ENCODE measurements around the gene MGLL.

MGLL gene

DNA sequence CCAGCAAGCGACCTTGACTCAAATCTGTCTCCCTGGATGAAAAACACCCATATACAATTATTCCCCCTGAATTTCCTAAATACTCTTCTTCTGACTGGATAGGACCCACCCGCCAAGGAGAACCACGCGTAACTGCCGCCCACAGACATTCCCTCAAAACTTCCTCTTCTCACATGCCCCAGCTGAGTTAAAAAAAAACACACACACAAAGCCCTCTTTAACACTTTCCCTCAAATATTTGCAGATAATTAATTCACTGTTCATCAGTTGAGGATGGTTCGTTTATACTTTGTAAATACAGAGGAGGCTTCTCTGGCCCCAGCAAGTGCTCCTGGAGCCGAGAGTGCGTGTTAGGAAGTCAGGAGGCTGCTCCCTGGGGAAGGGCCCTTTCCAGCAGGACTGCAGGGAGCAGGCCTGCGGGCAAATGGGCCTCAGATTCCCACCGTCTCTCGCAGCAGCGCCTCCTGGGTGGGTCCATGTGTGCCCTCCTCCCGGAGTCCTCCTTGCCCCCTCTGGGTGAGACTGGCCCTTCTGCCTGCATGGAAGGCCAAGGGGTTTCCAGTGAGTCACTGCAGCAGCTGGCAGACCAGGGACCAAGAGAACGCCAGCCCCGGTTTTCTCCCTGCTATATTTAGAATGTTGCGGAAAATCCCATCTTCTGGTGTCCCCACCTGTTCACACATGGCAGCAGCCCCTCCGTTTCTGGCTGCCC is 46.8 kb downstream of the MGLL start:
- no peak for DNase-seq (ENCODE audit: low read depth in 1 of 2, low spot score in 1 of 2)

GRCh38 chr3:127774647-127775046 is 47.7 kb downstream of the MGLL start:
- DNase-seq (ENCODE audit: low read depth in 1 of 2, low spot score in 1 of 2), result no peak

DNA sequence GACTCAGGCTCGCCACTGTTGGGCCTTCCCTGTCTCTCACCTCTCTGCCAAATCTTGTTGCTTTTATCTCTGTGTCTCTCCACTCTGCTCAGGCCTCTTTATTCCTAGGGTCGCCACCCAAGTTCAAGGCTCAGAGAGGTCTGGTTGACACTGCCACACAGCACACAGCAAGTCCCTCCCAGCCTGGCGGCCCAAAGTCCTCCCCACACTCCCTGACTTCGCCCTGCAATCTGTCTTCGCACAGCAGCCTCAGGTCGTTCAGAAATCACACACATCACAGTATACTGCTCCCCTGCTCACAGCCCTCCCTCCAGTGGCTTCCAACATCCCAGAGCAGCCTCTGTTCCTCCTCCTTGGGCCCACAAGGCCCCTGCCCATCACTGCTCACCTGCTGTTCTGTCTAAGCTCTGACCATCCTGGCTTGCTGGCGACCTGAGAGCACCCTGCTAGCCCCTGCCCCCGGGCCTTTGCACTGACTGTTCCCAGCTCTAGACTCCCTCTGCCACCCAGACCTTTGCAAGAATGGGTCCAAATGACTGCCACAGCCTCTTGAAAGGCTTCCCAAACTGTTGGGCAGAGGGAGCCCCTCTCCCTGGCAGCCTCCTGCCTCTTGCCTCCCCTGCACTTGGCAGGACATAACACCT is 48.4 kb downstream of the MGLL start:
- no peak for DNase-seq (ENCODE audit: low read depth in 1 of 2, low spot score in 1 of 2)

DNA sequence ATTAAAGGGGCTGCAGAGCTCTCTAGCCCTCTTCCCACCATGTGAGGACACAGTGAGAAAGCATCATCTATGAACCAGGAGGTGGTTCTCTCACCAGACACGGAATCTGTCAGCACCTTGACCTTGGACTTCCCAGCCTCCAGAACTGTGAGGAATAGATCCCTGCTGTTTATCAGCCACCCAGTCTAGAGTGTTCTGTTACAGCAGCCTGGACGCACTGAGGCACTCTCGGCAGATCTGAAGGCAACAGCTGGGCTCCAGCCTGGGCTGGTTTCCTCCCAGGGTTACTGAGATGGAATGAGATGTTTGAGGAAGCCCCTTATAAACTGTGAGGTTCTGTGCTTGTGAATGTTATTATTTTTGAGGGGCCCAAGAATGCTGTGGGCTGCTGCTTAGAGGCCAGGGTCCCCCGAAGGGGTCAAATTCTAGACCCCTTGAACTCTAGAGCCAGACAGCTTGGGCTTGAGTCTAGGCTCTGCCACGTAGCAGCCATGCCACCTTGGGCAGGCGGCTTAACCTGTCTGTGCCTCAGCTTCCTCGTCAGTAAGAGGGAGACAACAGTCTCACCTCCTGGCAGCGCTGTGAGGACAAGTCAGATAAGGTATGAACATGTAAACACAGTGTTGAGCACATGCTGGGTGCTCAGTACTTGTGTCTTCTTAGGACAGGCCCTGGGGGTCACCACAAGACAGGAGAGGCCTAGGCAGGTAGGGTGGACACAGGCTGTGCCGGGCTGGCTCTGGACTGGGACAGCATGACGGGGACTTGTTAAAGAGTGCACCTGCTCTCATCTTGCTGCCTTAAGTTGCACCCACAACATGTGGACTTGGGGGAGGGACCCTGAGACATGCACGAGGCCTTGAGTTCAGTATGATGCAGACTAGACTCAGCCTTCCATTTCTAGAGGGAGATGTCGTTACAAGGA is 49.2 kb downstream of the MGLL start:
- DNase-seq (ENCODE audit: low read depth in 1 of 2, low spot score in 1 of 2), result no peak

GRCh38 chr3:127772273-127772672 is 50.0 kb downstream of the MGLL start:
- no peak for DNase-seq (ENCODE audit: low read depth in 1 of 2, low spot score in 1 of 2)

- DNase-seq (ENCODE audit: low read depth in 1 of 2, low spot score in 1 of 2), result no peak
Observed at GRCh38 chr3:127771746-127772145, 50.6 kb downstream of the MGLL start.

GRCh38 chr3:127770671-127771355 is 51.5 kb downstream of the MGLL start:
- no peak for DNase-seq (ENCODE audit: low read depth in 1 of 2, low spot score in 1 of 2)

DNA sequence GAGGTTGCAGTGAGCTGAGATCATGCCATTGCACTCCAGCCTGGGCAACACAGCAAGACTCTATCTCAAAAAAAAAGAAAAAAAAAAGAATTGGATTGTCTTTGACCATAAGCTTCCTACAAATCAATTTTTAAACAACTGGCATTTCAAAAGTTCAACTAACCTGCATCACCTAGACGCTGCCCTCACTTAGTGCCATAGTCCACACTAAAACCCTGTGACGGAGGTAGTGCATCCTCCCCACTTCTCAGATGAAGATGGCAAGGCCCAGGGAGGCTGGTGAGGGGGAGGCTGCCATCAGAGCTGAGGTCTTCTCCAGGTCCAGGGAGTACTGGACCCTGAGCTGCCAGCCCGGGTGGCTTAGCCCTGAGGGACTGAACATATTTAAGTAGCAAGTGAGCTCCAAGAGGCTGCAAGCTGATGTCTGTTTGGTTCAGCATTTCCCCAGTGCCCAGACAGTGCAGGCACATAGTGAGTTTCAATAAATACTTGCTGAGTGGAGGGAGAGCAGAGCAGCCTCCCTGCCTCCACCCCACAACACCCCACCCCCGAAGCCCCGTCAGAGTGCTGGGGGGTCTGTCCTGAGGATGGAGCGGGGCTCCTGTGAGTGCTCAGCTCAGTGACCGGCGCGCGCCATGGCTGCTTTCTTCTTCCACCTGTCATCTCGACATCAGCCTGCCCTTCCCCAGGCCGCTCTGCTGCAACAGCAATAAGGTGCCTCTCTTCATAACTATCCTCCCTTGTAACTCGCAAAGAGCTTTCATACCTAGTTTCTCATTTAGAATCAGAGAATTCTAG is 52.8 kb downstream of the MGLL start:
- no peak for DNase-seq (ENCODE audit: low read depth in 1 of 2, low spot score in 1 of 2)

GRCh38 chr3:127768346-127769008 is 53.8 kb downstream of the MGLL start:
- DNase-seq (ENCODE audit: low read depth in 1 of 2, low spot score in 1 of 2), result no peak

GRCh38 chr3:127767126-127767525 is 55.2 kb downstream of the MGLL start:
- no peak for DNase-seq (ENCODE audit: low read depth in 1 of 2, low spot score in 1 of 2)

GRCh38 chr3:127765735-127766134 is 56.6 kb downstream of the MGLL start:
- DNase-seq (ENCODE audit: low read depth in 1 of 2, low spot score in 1 of 2), result no peak

DNA sequence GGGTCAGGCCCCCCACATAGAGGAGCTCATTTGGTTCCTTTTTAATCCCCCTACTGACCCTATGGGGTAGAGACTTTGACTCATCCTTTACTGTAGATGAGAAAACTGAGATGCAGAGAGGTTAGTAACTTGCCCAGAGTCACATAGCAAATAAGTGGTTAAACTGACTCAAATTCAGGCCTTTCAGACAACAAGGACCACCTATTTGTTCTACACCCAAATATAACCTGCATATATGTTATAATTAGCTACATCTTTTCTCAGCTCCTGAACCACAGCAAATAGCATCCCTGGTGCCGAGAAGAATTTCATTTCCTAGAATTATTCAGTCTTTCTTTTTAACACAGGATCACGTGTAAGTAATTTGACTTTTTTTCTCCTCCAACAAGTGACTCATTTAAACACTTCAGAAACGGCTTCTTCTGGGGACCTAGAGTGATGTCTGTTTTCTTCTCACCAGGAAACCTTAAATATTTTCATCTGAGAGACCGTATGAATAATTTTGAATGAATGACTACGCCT is 57.4 kb downstream of the MGLL start:
- DNase-seq (ENCODE audit: low read depth in 1 of 2, low spot score in 1 of 2), result no peak

GRCh38 chr3:127764301-127764700 is 58.0 kb downstream of the MGLL start:
- no peak for DNase-seq (ENCODE audit: low read depth in 1 of 2, low spot score in 1 of 2)

DNA sequence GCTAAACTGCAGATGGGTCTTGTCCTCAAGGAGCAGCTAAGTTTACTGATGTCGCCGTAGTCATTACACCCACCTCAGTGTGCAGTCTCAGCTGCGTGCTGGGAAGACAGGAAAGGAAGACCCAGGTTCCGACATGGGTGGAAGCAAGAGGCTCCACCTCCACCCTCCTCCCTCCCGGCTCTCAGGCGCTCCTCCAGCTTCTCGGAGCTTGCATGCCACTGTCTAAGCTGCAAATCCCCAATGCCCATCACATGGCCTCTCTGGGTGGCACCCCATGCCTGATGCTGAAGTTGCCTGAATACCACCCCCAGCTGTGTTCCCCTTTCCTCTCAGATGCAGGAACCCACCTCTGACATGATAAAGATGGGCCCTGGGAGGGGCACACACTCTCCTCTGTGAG is 58.5 kb downstream of the MGLL start:
- DNase-seq (ENCODE audit: low read depth in 1 of 2, low spot score in 1 of 2), result no peak

DNA sequence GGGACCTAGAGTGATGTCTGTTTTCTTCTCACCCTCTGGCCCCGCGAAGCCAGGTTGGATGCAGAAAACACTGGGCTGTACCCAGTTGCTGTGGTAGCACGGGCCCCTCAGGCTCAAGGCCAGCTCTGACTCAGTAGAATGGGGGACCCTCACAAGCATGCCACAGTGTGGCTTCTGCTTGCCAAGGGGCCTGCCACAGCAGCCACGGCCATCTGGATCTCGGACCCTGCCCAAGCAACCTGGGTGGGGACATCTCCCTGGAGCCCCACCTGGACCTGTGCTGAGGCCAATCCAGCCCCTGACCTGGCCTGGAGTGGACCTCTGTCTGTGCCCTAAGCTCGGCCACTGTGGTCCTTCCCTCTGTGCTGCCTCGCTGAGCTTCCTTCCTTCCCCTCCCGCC is 59.0 kb downstream of the MGLL start:
- no peak for DNase-seq (ENCODE audit: low read depth in 1 of 2, low spot score in 1 of 2)

DNA sequence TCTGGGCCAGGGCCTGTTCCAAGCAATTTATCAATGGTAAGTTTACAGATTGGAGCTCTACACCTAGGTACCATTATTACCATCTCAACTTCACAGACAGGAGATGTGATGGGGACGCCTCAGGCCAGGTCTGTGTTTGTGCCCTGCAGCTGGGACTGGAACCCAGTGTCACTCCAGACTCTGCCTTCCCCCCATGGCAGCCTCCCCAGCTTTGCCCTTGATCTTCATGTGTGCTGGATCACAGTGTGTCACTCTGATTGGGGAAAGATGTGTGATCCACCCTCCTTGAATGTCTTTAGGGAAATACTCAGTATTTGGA is 59.6 kb downstream of the MGLL start:
- no peak for DNase-seq (ENCODE audit: low read depth in 1 of 2, low spot score in 1 of 2)

- no peak for DNase-seq (ENCODE audit: low read depth in 1 of 2, low spot score in 1 of 2)
Observed at GRCh38 chr3:127762077-127762786, 60.1 kb downstream of the MGLL start.

- DNase-seq (ENCODE audit: low read depth in 1 of 2, low spot score in 1 of 2), result no peak
Observed at GRCh38 chr3:127761441-127761801, 60.9 kb downstream of the MGLL start.

- no peak for DNase-seq (ENCODE audit: low read depth in 1 of 2, low spot score in 1 of 2)
Observed at GRCh38 chr3:127760791-127761440, 61.4 kb downstream of the MGLL start.
